ENCODE results near the gene ARRDC4.

ARRDC4 gene

GRCh38 chr15:97963779-97964178 lies 3.3 kb downstream of the ARRDC4 start:
- TF ChIP-seq, protein P1, sequence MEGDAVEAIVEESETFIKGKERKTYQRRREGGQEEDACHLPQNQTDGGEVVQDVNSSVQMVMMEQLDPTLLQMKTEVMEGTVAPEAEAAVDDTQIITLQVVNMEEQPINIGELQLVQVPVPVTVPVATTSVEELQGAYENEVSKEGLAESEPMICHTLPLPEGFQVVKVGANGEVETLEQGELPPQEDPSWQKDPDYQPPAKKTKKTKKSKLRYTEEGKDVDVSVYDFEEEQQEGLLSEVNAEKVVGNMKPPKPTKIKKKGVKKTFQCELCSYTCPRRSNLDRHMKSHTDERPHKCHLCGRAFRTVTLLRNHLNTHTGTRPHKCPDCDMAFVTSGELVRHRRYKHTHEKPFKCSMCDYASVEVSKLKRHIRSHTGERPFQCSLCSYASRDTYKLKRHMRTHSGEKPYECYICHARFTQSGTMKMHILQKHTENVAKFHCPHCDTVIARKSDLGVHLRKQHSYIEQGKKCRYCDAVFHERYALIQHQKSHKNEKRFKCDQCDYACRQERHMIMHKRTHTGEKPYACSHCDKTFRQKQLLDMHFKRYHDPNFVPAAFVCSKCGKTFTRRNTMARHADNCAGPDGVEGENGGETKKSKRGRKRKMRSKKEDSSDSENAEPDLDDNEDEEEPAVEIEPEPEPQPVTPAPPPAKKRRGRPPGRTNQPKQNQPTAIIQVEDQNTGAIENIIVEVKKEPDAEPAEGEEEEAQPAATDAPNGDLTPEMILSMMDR (conservative IDR thresholded peaks at IDR 0.05; ENCODE audit: low read depth, low read length) = no peak
- DNase-seq (ENCODE audit: low read depth) = no peak
- H3K4me3 ChIP-seq (ENCODE audit: low read depth, low read length) = no peak overlapping the region

DNA sequence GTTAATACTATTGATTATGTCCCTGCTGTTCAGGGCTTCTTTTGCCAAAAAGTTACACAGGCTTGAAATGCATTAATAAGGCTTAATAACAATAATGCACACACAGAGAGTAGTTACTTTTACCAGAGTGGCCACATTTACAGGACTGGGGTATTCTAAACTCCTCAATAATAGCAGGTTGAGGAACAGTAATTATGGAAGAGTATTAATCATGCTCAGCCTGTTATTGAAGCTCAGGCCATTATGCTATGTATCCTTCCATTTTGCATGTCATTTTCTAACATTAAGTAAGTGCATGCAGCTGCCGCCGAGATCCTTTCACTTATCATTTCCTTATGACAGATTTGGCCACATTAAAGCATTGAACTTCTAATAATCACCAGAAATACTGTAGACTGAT lies 5.7 kb downstream of the ARRDC4 start:
- TF ChIP-seq, protein P1 (conservative IDR thresholded peaks at IDR 0.05; ENCODE audit: low read depth, low read length) = no peak
- H3K4me3 ChIP-seq (ENCODE audit: low read depth, low read length) = no peak overlapping the region

GRCh38 chr15:97966924-97967620 lies 6.6 kb downstream of the ARRDC4 start:
- DNase-seq (ENCODE audit: low read depth) = no peak
- TF ChIP-seq, protein P1 (conservative IDR thresholded peaks at IDR 0.05; ENCODE audit: low read depth, low read length) = no peak
- H3K4me3 ChIP-seq (ENCODE audit: low read depth, low read length) = no peak overlapping the region

More for the DNA sequence above, 5.7 kb downstream of the ARRDC4 start:
- DNase-seq (ENCODE audit: low read depth) = no peak

DNA sequence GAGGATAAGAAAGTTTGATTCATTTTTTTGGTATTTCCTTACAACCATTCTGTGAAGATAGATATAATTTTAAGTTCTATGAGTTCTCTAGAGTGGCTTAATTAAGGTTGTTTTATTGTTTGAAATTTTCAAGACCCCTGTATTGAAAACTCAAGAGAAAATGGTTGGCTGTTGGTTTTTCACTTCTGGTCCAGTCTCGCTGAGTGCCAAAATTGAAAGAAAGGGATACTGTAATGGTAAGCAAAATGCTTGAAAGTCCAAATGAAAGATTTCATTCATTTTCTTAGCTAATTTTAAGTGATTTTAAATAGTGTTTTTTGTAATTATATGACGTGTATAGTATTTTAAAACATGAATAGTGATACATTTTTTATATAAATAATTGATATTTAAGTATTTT lies 7.4 kb downstream of the ARRDC4 start:
- DNase-seq (ENCODE audit: low read depth) = no peak
- TF ChIP-seq, protein P1 (conservative IDR thresholded peaks at IDR 0.05; ENCODE audit: low read depth, low read length) = no peak
- no peak overlapping the region for H3K4me3 ChIP-seq (ENCODE audit: low read depth, low read length)

GRCh38 chr15:97968380-97968779 lies 7.9 kb downstream of the ARRDC4 start:
- no peak overlapping the region for H3K4me3 ChIP-seq (ENCODE audit: low read depth, low read length)
- DNase-seq (ENCODE audit: low read depth) = peak; percentile 32
- TF ChIP-seq, protein P1 (conservative IDR thresholded peaks at IDR 0.05; ENCODE audit: low read depth, low read length) = no peak

- no peak for DNase-seq (ENCODE audit: low read depth)
- no peak overlapping the region for H3K4me3 ChIP-seq (ENCODE audit: low read depth, low read length)
- TF ChIP-seq, protein P1 (conservative IDR thresholded peaks at IDR 0.05; ENCODE audit: low read depth, low read length) = no peak
These were observed 11.9 kb downstream of the ARRDC4 start for GRCh38 chr15:97972366-97972765.

DNA sequence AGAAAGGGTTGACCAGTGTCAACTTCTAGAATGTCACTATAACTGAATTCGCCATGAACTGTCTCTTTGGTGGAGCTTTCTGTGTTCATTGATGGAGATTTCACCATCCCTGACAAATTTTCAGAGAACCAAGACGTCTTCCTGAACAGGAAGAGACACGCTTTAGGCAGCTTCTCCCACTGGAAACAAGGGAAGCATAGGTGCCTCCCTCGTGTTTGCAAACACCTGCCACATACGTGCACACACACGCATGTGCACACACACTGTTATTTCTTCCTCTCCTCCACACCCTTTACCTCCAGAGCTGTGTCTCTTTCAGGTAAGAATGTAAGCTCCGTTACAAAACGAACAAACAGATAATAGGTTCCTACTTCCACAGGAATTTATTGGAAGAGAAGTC lies 15.6 kb downstream of the ARRDC4 start:
- DNase-seq (ENCODE audit: low read depth) = no peak
- TF ChIP-seq, protein P1 (conservative IDR thresholded peaks at IDR 0.05; ENCODE audit: low read depth, low read length) = no peak
- no peak overlapping the region for H3K4me3 ChIP-seq (ENCODE audit: low read depth, low read length)
